HG03095 (cell line): ENCODE measurements around the gene CPNE8.

ENCODE experiments used
- ATAC-seq: cut with Tn5 transposase; IDR thresholded peaks from one replicate; pipeline ENCODE4 v1.9.1; 2021; ENCODE audit warnings: moderate library complexity; ENCODE audit not compliant: unreplicated experiment

Gene CPNE8

GRCh38 chr12:38838056-38838850 is 67.1 kb downstream of the CPNE8 start:
- no peak for ATAC-seq

GRCh38 chr12:38831715-38832114 is 73.7 kb downstream of the CPNE8 start:
- no peak for ATAC-seq

GRCh38 chr12:38825006-38825405 is 80.4 kb downstream of the CPNE8 start:
- no peak for ATAC-seq

- no peak for ATAC-seq
Observed at GRCh38 chr12:38823738-38824137, 81.7 kb downstream of the CPNE8 start.

GRCh38 chr12:38823314-38823713 is 82.1 kb downstream of the CPNE8 start:
- ATAC-seq = no peak

GRCh38 chr12:38817942-38818341 is 87.4 kb downstream of the CPNE8 start:
- ATAC-seq = no peak

GRCh38 chr12:38813923-38814322 is 91.5 kb downstream of the CPNE8 start:
- no peak for ATAC-seq

GRCh38 chr12:38811814-38812356 is 93.5 kb downstream of the CPNE8 start:
- ATAC-seq = no peak

GRCh38 chr12:38809832-38810231 is 95.6 kb downstream of the CPNE8 start:
- no peak for ATAC-seq

GRCh38 chr12:38788106-38788505 is 117.3 kb downstream of the CPNE8 start:
- no peak for ATAC-seq

- ATAC-seq = no peak
Observed at GRCh38 chr12:38785381-38785780, 120.0 kb downstream of the CPNE8 start.

- no peak for ATAC-seq
Observed at GRCh38 chr12:38783304-38783703, 122.1 kb downstream of the CPNE8 start.

GRCh38 chr12:38782359-38782758 is 123.0 kb downstream of the CPNE8 start:
- ATAC-seq = no peak

- ATAC-seq = no peak
Observed at GRCh38 chr12:38776647-38777046, 128.7 kb downstream of the CPNE8 start.

GRCh38 chr12:38775457-38775856 is 129.9 kb downstream of the CPNE8 start:
- peak; percentile 91 for ATAC-seq

GRCh38 chr12:38772437-38772836 is 133.0 kb downstream of the CPNE8 start:
- ATAC-seq = no peak

- peak; percentile 53 for ATAC-seq
Observed at GRCh38 chr12:38771871-38772270, 133.5 kb downstream of the CPNE8 start.

GRCh38 chr12:38761636-38762342 is 143.6 kb downstream of the CPNE8 start:
- no peak for ATAC-seq

GRCh38 chr12:38761111-38761510 is 144.3 kb downstream of the CPNE8 start:
- no peak for ATAC-seq

- no peak for ATAC-seq
Observed at GRCh38 chr12:38759621-38760020, 145.8 kb downstream of the CPNE8 start.

- no peak for ATAC-seq
Observed at GRCh38 chr12:38746744-38747143, 158.6 kb downstream of the CPNE8 start.

GRCh38 chr12:38745601-38746000 is 159.8 kb downstream of the CPNE8 start:
- ATAC-seq = no peak
